DOHH2 (cell line): ENCODE measurements around the gene PCTP.
A peak's percentile ranks its signal among the peaks of the same experiment; 100 is the strongest.

ENCODE experiments used
- H3F3A ChIP-seq: fragments of 200-600 bp; sonication (generic), shearing (Covaris generic); 2 replicates; pipeline ENCODE4 v1.6.0; 2016; ENCODE audit warnings: antibody characterized with exemption, mild to moderate bottlenecking; ENCODE audit not compliant: control insufficient read depth, insufficient read depth
- H3K27ac ChIP-seq: fragments of 200-600 bp; sonication (generic); 2 replicates; pipeline ENCODE4 v1.5.1; 2014; ENCODE audit warnings: low read depth, mild to moderate bottlenecking, low read length, moderate library complexity
- H3K27me3 ChIP-seq: fragments of 200-600 bp; sonication (generic); 2 replicates; pipeline ENCODE4 v1.6.1; 2014; ENCODE audit warnings: mild to moderate bottlenecking, low read length, mixed read lengths; ENCODE audit not compliant: control insufficient read depth
- H3K36me3 ChIP-seq: fragments of 200-600 bp; sonication (generic); 2 replicates; pipeline ENCODE4 v1.6.1; 2014; ENCODE audit warnings: mild to moderate bottlenecking, low read length, moderate library complexity, mixed read lengths; ENCODE audit not compliant: control insufficient read depth
- H3K4me1 ChIP-seq: fragments of 200-600 bp; sonication (generic); 2 replicates; pipeline ENCODE4 v1.6.1; 2014; ENCODE audit warnings: mild to moderate bottlenecking, low read length, mixed read lengths; ENCODE audit not compliant: control insufficient read depth
- H3K4me2 ChIP-seq: fragments of 200-600 bp; sonication (generic); 2 replicates; pipeline ENCODE4 v1.6.0; 2014; ENCODE audit warnings: mild to moderate bottlenecking, low read length, moderate library complexity
- H3K4me3 ChIP-seq: fragments of 200-600 bp; sonication (generic); 2 replicates; pipeline ENCODE4 v1.5.1; 2014; ENCODE audit warnings: mild to moderate bottlenecking, low read length, mixed read lengths
- H3K79me2 ChIP-seq: fragments of 200-600 bp; sonication (generic); 2 replicates; pipeline ENCODE4 v1.6.1; 2014; ENCODE audit warnings: mild to moderate bottlenecking, low read length, mixed read lengths; ENCODE audit not compliant: control insufficient read depth
- H3K9me2 ChIP-seq: fragments of 200-600 bp; sonication (generic); replicated peaks from 2 replicates; pipeline ENCODE4 v1.6.1; 2014; ENCODE audit warnings: mild to moderate bottlenecking, low read length, mixed read lengths; ENCODE audit not compliant: control insufficient read depth
- H3K9me3 ChIP-seq: fragments of 200-600 bp; sonication (generic); 2 replicates; pipeline ENCODE4 v1.6.1; 2014; ENCODE audit warnings: antibody characterized with exemption, low read length, mixed read lengths; ENCODE audit not compliant: control insufficient read depth, insufficient read depth
- H4K20me1 ChIP-seq: fragments of 200-600 bp; sonication (generic); 2 replicates; pipeline ENCODE4 v1.6.0; 2014; ENCODE audit warnings: low read depth, mild to moderate bottlenecking, antibody characterized with exemption, low read length, moderate library complexity; ENCODE audit not compliant: control insufficient read depth, insufficient read depth
- CTCF ChIP-seq: fragments of 200-600 bp; sonication (generic); IDR thresholded peaks from one replicate; pipeline ENCODE4 v1.5.1; 2014; ENCODE audit warnings: antibody characterized with exemption, mild to moderate bottlenecking, low read depth, low read length; ENCODE audit not compliant: poor library complexity, severe bottlenecking
- EZH2phosphoT487 ChIP-seq: fragments of 200-600 bp; sonication (generic); IDR thresholded peaks from 2 replicates; pipeline ENCODE4 v1.6.1; 2017; ENCODE audit warnings: borderline replicate concordance, mild to moderate bottlenecking, antibody characterized with exemption, low read length, moderate library complexity, mixed read lengths

PCTP gene

DNA sequence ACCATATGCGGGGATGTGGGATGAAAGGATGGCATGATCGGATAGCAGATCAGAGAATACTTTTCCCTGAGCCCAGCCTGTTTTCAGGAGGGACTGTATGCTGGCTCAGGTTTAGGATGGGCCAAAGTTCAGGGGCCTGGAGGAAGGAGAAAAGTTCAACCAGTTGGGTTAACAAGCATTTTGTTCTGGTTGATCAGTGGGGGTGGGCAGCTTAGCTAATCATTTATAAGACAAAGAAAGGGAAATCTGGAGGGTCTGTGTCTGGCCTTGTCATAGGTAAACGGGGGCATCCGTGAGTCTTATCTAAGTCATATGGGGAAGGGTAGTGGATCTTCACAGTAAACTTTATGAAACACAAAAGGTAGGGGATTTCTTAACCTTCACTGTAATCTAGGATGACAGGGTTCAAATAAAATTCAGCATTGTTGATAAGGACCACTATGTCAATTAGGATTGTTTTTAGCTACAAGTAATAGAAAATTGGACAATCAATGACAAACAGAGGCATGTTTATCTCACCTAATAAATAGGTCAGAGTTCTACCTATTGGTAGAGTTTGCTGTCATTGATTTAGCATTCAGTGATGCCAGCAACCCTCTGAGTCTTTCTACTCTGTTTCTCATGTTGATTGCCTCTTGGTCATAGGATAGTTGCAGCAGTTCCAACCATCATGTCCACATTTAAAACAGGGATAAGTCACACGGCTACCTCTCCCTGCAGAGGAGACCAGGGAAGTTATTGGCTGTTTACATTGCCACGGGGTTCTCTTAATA lies 11.4 kb downstream of the PCTP start:
- Histone ChIP-seq H3K36me3 (no peaks in the 10 kb centered on the region), H3K79me2 (no peaks in the 10 kb centered on the region), H3K4me1 (peaks cover 6% of the 10 kb centered on the region), H3K9me3 (no peaks in the 10 kb centered on the region), H3F3A (no peaks in the 10 kb centered on the region), H4K20me1 (no peaks in the 10 kb centered on the region), H3K9me2 (no peaks in the 10 kb centered on the region), H3K27me3 (no peaks in the 10 kb centered on the region), H3K27ac (no peak overlapping the region), H3K4me2 (no peak overlapping the region), H3K4me3 (no peak overlapping the region)
- no peak for TF ChIP-seq EZH2phosphoT487
- no peak for TF ChIP-seq CTCF

GRCh38 chr17:55763856-55764255 lies 13.0 kb downstream of the PCTP start:
- H3K9me2 ChIP-seq: no peaks in the 10 kb centered on the region
- H3F3A ChIP-seq: no peaks in the 10 kb centered on the region
- no peaks in the 10 kb centered on the region for H3K9me3 ChIP-seq
- H3K27ac ChIP-seq: no peak overlapping the region
- no peaks in the 10 kb centered on the region for H3K79me2 ChIP-seq
- peaks cover 6% of the 10 kb centered on the region for H3K4me1 ChIP-seq
- H3K4me2 ChIP-seq: peak overlapping the region; percentile 10; the same call in 1 of the 2 replicates
- H3K4me3 ChIP-seq: no peak overlapping the region
- no peaks in the 10 kb centered on the region for H3K27me3 ChIP-seq
- TF ChIP-seq CTCF (no peak), EZH2phosphoT487 (no peak)
- H3K36me3 ChIP-seq: no peaks in the 10 kb centered on the region
- no peaks in the 10 kb centered on the region for H4K20me1 ChIP-seq

DNA sequence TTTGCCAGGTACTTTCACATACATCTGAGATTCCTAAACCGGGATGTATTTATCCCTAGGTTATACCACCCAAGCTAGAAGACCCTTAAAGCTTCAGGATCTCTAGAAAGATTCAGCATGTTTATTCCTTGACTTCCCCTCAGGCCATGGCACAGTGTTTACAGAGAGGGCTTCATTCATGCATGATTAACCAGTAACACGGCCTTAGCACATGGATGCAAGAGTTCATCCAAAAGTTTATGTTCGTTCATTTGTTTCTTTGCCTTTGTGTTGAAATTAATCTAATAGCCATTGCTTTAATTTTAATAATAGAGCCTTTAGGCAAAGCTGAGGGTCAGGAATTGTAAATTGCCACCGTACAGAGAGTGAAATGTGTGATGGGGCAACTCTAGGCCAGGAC lies 13.8 kb downstream of the PCTP start:
- Histone ChIP-seq H3K9me3 (no peaks in the 10 kb centered on the region), H3K4me2 (no peak overlapping the region), H3K27me3 (no peaks in the 10 kb centered on the region), H3K36me3 (no peaks in the 10 kb centered on the region), H3K4me3 (no peak overlapping the region), H4K20me1 (no peaks in the 10 kb centered on the region), H3K27ac (no peak overlapping the region), H3F3A (no peaks in the 10 kb centered on the region), H3K4me1 (peaks cover 6% of the 10 kb centered on the region), H3K9me2 (no peaks in the 10 kb centered on the region), H3K79me2 (no peaks in the 10 kb centered on the region)
- no peak for TF ChIP-seq CTCF
- no peak for TF ChIP-seq EZH2phosphoT487
